OCI-LY7 (cell line): Measurements from ENCODE around the gene SH3RF3. TPM values are rescaled to one million over a fixed set of nuclear protein-coding genes. Genes with fewer than 3 reads are reported as not detected.

Experiments
- BruUV-seq: library from RNA; stranded (reverse); fragments of 400-500 nt; replicated peaks from 2 replicates; lab custom pipeline; 2021; lab: Mats Ljungman, UMichigan
- CTCF ChIA-PET: fragments of 300-600 bp; sonication (Branson Sonifier 250); formaldehyde crosslinking; loops from one replicate; lab custom pipeline; 2022; ENCODE audit warnings: antibody characterized with exemption; ENCODE audit not compliant: unreplicated experiment; lab: Charles Lee
- POLR2A ChIA-PET: fragments of 300-600 bp; sonication (Branson Sonifier 250); formaldehyde crosslinking; loops from one replicate; lab custom pipeline; 2022; ENCODE audit warnings: antibody characterized with exemption; lab: Charles Lee
- DNase-seq: peaks from one replicate; pipeline ENCODE4 v3.0.0-alpha.2; 2015; ENCODE audit warnings: low spot score
- H2AFZ ChIP-seq: fragments of 200-600 bp; sonication (generic), shearing (Covaris generic); 2 replicates; pipeline ENCODE4 v1.6.1; 2014; ENCODE audit warnings: mild to moderate bottlenecking, antibody characterized with exemption, low read length, moderate library complexity
- H3K27ac ChIP-seq: fragments of 200-600 bp; sonication (generic); 2 replicates; pipeline ENCODE4 v1.5.1; 2014; ENCODE audit warnings: mixed run types, low read depth, mild to moderate bottlenecking, moderate library complexity, low read length, inconsistent platforms; ENCODE audit not compliant: poor library complexity, severe bottlenecking
- H3K36me3 ChIP-seq: fragments of 200-600 bp; sonication (generic); 2 replicates; pipeline ENCODE4 v1.6.1; 2014; ENCODE audit warnings: mild to moderate bottlenecking, antibody characterized with exemption, low read length, moderate library complexity, mixed read lengths; ENCODE audit not compliant: insufficient read depth
- H3K4me1 ChIP-seq: fragments of 200-600 bp; sonication (generic); 2 replicates; pipeline ENCODE4 v1.5.1; 2014; ENCODE audit warnings: mild to moderate bottlenecking, low read length; ENCODE audit not compliant: insufficient read depth, poor library complexity, severe bottlenecking
- H3K4me2 ChIP-seq: fragments of 200-600 bp; sonication (generic); 2 replicates; pipeline ENCODE4 v1.6.1; 2014; ENCODE audit warnings: mild to moderate bottlenecking, low read length
- H3K4me3 ChIP-seq: fragments of 200-600 bp; sonication (generic); 2 replicates; pipeline ENCODE4 v1.5.1; 2014; ENCODE audit warnings: mild to moderate bottlenecking, low read depth, low read length; ENCODE audit not compliant: poor library complexity, severe bottlenecking
- H3K79me2 ChIP-seq: fragments of 200-600 bp; sonication (generic); 2 replicates; pipeline ENCODE4 v1.6.1; 2016; ENCODE audit warnings: low read depth, mild to moderate bottlenecking, low read length, moderate library complexity, mixed read lengths; ENCODE audit not compliant: insufficient read depth
- H3K9me2 ChIP-seq: fragments of 200-600 bp; sonication (generic); 2 replicates; pipeline ENCODE4 v1.6.1; 2016; ENCODE audit warnings: mild to moderate bottlenecking, low read length, mixed read lengths; ENCODE audit not compliant: insufficient read depth
- H3K9me3 ChIP-seq: fragments of 200-600 bp; sonication (generic); 2 replicates; pipeline ENCODE4 v1.6.1; 2014; ENCODE audit warnings: mild to moderate bottlenecking, mixed run types, low read length, mixed read lengths
- H4K20me1 ChIP-seq: fragments of 200-600 bp; sonication (generic); 2 replicates; pipeline ENCODE4 v1.6.1; 2014; ENCODE audit warnings: mild to moderate bottlenecking, antibody characterized with exemption, low read length, moderate library complexity, mixed read lengths; ENCODE audit not compliant: insufficient read depth
- EZH2phosphoT487 ChIP-seq: fragments of 200-600 bp; sonication (generic); IDR thresholded peaks from 2 replicates; pipeline ENCODE4 v1.6.1; 2018; ENCODE audit warnings: low read depth, borderline replicate concordance, mild to moderate bottlenecking, mixed run types, antibody characterized with exemption, low read length, moderate library complexity, mixed read lengths
- intact Hi-C: fragments of 100-400 bp; cut with micrococcal nuclease; formaldehyde crosslinking; loops from one replicate; pipeline ENCODE4 v1.10.0; 2022; ENCODE audit not compliant: unreplicated experiment
- total RNA-seq, 2 experiments: library from RNA; depleted of rRNA in 1 of 2; stranded (reverse); fragments of >200 nt in 1 of 2; shearing (Covaris generic) in 1 of 2; gene quantifications; 2 replicates each; pipeline ENCODE4 v1.2.3, GENCODE V29; 2014 to 2022
- TF ChIP-seq, protein P1 (sequence below): fragments of 200-600 bp; sonication (generic); conservative IDR thresholded peaks from 2 replicates; pipeline ENCODE4 v1.5.1; 2014; ENCODE audit warnings: mild to moderate bottlenecking, antibody characterized with exemption, low read length, moderate library complexity, mixed read lengths

Gene SH3RF3
- total RNA-seq, 2 experiments from 2014 or later, result not detected

DNA sequence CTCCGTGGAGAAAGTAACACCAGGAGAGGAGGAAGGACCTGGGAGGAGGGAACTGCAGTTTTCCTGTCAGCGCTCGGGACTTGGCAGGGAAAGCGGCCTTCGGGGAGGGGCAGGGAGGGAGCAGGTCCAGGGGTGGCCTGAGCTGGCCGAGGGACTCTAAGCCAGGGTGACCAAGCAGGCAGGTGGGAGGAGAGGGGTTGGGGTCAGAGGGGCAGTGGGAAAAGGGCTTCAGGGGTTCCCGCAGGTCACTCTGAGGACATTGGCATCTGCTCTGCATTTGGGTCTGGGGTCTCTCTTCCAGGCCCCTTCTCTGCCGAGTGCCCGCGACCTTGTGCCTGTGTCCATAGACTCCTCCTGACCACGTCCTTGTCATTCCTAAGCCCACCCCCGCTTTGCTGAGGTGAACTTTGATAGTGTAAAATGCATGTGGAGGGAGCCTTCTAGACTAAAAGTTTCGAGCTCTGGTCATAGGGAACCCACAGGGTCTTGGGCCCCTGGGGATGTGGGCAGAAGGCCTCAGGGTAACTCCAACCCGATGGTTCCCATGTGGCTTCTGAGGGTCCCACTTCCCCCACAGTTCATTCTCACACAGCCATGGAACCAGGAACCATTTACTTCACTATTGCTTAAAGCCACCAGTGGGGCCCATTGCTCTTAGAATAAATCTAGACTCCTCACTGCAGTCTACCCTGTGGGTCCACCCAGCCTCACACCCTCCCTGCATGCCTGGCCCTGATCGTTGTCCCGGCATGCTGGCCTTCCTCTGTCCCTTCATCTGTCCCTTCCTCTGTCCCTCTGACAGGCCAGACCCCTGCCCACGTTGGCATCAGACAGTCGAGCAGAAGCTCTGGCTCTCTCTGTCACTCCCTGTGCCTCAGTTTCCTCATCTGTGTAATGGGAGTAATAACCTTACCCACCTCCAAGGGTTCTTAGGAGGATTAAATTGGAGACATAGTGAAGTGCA, 255.6 kb downstream of the SH3RF3 start:
- H3K27ac ChIP-seq, result no peak overlapping the region
- no peak overlapping the region for H3K4me3 ChIP-seq
- no peaks in the 10 kb centered on the region for H3K36me3 ChIP-seq
- no peak for TF ChIP-seq EZH2phosphoT487
- TF ChIP-seq, protein P1, sequence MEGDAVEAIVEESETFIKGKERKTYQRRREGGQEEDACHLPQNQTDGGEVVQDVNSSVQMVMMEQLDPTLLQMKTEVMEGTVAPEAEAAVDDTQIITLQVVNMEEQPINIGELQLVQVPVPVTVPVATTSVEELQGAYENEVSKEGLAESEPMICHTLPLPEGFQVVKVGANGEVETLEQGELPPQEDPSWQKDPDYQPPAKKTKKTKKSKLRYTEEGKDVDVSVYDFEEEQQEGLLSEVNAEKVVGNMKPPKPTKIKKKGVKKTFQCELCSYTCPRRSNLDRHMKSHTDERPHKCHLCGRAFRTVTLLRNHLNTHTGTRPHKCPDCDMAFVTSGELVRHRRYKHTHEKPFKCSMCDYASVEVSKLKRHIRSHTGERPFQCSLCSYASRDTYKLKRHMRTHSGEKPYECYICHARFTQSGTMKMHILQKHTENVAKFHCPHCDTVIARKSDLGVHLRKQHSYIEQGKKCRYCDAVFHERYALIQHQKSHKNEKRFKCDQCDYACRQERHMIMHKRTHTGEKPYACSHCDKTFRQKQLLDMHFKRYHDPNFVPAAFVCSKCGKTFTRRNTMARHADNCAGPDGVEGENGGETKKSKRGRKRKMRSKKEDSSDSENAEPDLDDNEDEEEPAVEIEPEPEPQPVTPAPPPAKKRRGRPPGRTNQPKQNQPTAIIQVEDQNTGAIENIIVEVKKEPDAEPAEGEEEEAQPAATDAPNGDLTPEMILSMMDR, result no peak
- H4K20me1 ChIP-seq, result no peaks in the 10 kb centered on the region
- DNase-seq, result no peak
- BruUV-seq, result no TSS peak
- ChIA-PET CTCF (no interaction called here), POLR2A (no interaction called here)
- intact Hi-C loops, result no loop called here
- H3K4me2 ChIP-seq, result no peak overlapping the region
- H3K9me2 ChIP-seq, result no peaks in the 10 kb centered on the region
- no peaks in the 10 kb centered on the region for H3K4me1 ChIP-seq
- no peak overlapping the region for H2AFZ ChIP-seq
- H3K79me2 ChIP-seq, result no peaks in the 10 kb centered on the region
- H3K9me3 ChIP-seq, result no peaks in the 10 kb centered on the region

DNA sequence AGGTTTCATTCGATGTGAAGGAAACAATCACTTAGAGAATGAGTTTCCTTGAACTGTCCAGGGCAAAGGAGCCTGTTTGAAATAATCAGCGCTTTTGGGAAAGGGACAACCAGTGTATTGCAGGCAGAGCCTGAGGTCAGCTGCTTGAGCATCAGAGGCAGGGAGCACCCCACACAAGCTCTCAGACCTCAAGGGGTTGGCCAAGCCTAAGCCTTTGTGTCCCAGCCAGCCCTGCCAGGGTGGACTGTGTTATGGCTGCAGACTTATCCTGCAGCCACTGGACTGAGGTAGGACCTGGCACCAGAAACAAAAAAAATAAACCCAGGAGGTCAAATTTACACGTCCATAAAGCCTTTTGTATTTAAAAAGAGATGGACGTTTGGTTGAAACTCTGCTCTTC, 256.5 kb downstream of the SH3RF3 start:
- intact Hi-C loops, result no loop called here
- H3K27ac ChIP-seq, result no peak overlapping the region
- H3K4me1 ChIP-seq, result no peaks in the 10 kb centered on the region
- no peaks in the 10 kb centered on the region for H3K36me3 ChIP-seq
- H3K79me2 ChIP-seq, result no peaks in the 10 kb centered on the region
- BruUV-seq, result no TSS peak
- H3K4me3 ChIP-seq, result no peak overlapping the region
- H3K9me2 ChIP-seq, result no peaks in the 10 kb centered on the region
- no peaks in the 10 kb centered on the region for H4K20me1 ChIP-seq
- no peak for DNase-seq
- no peak overlapping the region for H2AFZ ChIP-seq
- ChIA-PET CTCF (no interaction called here), POLR2A (no interaction called here)
- no peak for TF ChIP-seq EZH2phosphoT487
- TF ChIP-seq, protein P1, result no peak
- H3K9me3 ChIP-seq, result no peaks in the 10 kb centered on the region
- no peak overlapping the region for H3K4me2 ChIP-seq
